Adrenal gland (tissue), 19 donors: ENCODE data around the gene PTP4A1. TPM values are rescaled to one million over a fixed set of nuclear protein-coding genes. Genes with fewer than 3 reads are reported as not detected.
"Not testable (repeated sequence)": the region's sequence is repeated elsewhere in the genome, so short reads cannot be mapped to it uniquely, and the experiment has no call there.

ENCODE experiments used
- DNase-seq, 7 donors: peaks; one replicate each; pipeline ENCODE4 v3.0.0-alpha.2; 2019 to 2020
- H3K27ac ChIP-seq, 5 donors: fragments of 200-600 bp; sonication (generic) in 4 of 5; 1 replicate in 3 of 5; 2 replicates in 2 of 5; pipeline versions ENCODE4 v1.5.1 to v1.8.0; 2016 to 2020; ENCODE audit warnings: mild to moderate bottlenecking in 1 of 5
- H3K27me3 ChIP-seq: fragments of 200-600 bp; 2 replicates; pipeline ENCODE4 v1.8.0; 2021
- H3K36me3 ChIP-seq, 2 donors: fragments of 200-600 bp; replicated peaks in 1 of 2; 1 replicate in 1 of 2; 2 replicates in 1 of 2; pipeline versions ENCODE4 v1.5.1 to v1.8.0; 2018 to 2022
- H3K4me1 ChIP-seq, 2 donors: fragments of 200-600 bp; replicated peaks in 1 of 2; 1 replicate in 1 of 2; 2 replicates in 1 of 2; pipeline versions ENCODE4 v1.5.1 to v1.8.0; 2018 to 2021
- H3K4me3 ChIP-seq, 4 donors: fragments of 200-600 bp; sonication (generic) in 3 of 4; one replicate each; pipeline ENCODE4 v1.5.1; 2016 to 2018
- H3K9me3 ChIP-seq, 3 donors: fragments of 200-600 bp; sonication (generic) in 1 of 3; replicated peaks in 1 of 3; 1 replicate in 2 of 3; 2 replicates in 1 of 3; pipeline versions ENCODE4 v1.5.1 to v1.8.0; 2016 to 2021
- CTCF ChIP-seq, 6 experiments: fragments of 450-650 bp in 4 of 6; fragments of 200-600 bp in 2 of 6; sonication (generic) in 1 of 6; IDR thresholded peaks; 1 replicate in 5 of 6; 2 replicates in 1 of 6; pipeline versions ENCODE4 v1.5.1 to v1.8.0; 2016 to 2021; ENCODE audit warnings: antibody characterized with exemption in 6 of 6, mild to moderate bottlenecking in 2 of 6, moderate library complexity in 1 of 6
- POLR2A ChIP-seq, 2 donors: fragments of 450-650 bp; IDR thresholded peaks; one replicate each; pipeline ENCODE4 v1.6.1; 2017; ENCODE audit warnings: antibody characterized with exemption in 2 of 2, mild to moderate bottlenecking in 2 of 2, moderate library complexity in 1 of 2
- WGBS, 4 donors: extraction: QIAGEN DNeasy Blood & Tissue Kit in 2 of 4; methylation state at CpG; one replicate each; pipeline versions ENCODE4 v1.1.5 to v1.1.7; 2013 to 2017; 5-methylcytosine and 5-hydroxymethylcytosine counted together
- intact Hi-C, 2 donors: fragments of 100-400 bp; cut with DNase I; formaldehyde crosslinking; loops; one replicate each; pipeline versions ENCODE4 v1.14.1 to v1.15.0; 2022 to 2023
- long read RNA-seq, 10 donors: library from polyadenylated mRNA in 3 of 10; unstranded in 2 of 10; stranded (forward) in 1 of 10; transcript quantifications; one replicate each; pipeline ENCODE4 v2.0.0 and lab custom pipeline, GENCODE V29; 2021 to 2026
- polyA plus RNA-seq, 3 donors: library from polyadenylated mRNA; stranded (reverse); fragments of 200-250 nt in 2 of 3; fragments of 350-450 nt in 1 of 3; fragmentation: Illumina TruSeq in 1 of 3; extraction: RNeasy Lipid Tissue Mini Kit (QIAGEN cat#74804) in 1 of 3; gene quantifications; one replicate each; pipeline ENCODE4 v1.2.3, GENCODE V29; 2013 to 2014
- total RNA-seq, 9 donors: library from RNA; depleted of rRNA in 4 of 9; stranded (reverse); fragments of >200 nt in 4 of 9; fragments of 120-200 nt in 1 of 9; fragmentation: NEBNext Ultra II Directional in 1 of 9; extraction: Animal tissue kit (Norgen Biotek cat#: 25700) in 1 of 9; gene quantifications; one replicate each; pipeline versions ENCODE4 v1.1.0 to v1.2.4, GENCODE V29; 2013 to 2023
- donor health status: healthy with polysubstance abuse.
- donor health status: Bipolar disorder and iron deficiency.
- donor health status: DM: yes; HTN: yes; CAD: no.
- donor health status: DM: no; HTN: no; CAD: no.
- donor health status: DM: no; HTN: no; CAD: no.
- donor health status: DM: yes; HTN: yes; CAD: no.

Gene PTP4A1
- total RNA-seq (100 to 1,000 TPM in 4 of 9 donors, 10 to 100 TPM in 5; 20.9 to 194 (median 69.6) TPM), polyA plus RNA-seq (100 to 1,000 TPM in 1 of 3 donors, 10 to 100 TPM in 1, 1 to 10 TPM in 1; 5.7 to 134 (median 21.2) TPM)
- long read RNA-seq, donor 1, transcript PTP4A1-203 (5 exons, 2,203 nt): major isoform, 43 of 66 reads
- long read RNA-seq, donor 1, partial matches to known transcripts: 23 of 66 reads
- long read RNA-seq, donor 1, other reads (novel, unspliced or antisense): 0 of 66 reads
- long read RNA-seq, donor 2, transcript PTP4A1-203 (5 exons, 2,203 nt): major isoform, 80 of 85 reads
- long read RNA-seq, donor 2, partial matches to known transcripts: 5 of 85 reads
- long read RNA-seq, donor 2, other reads (novel, unspliced or antisense): 0 of 85 reads
- long read RNA-seq, donor 3, transcript PTP4A1-203 (5 exons, 2,203 nt): major isoform, 63 of 84 reads
- long read RNA-seq, donor 3, partial matches to known transcripts: 21 of 84 reads
- long read RNA-seq, donor 3, other reads (novel, unspliced or antisense): 0 of 84 reads
- long read RNA-seq, donor 4, partial matches to known transcripts: 0 of 1 reads
- long read RNA-seq, donor 4, other reads (novel, unspliced or antisense): 1 of 1 reads
- long read RNA-seq, donor 5, partial matches to known transcripts: 3 of 19 reads
- long read RNA-seq, donor 5, other reads (novel, unspliced or antisense): 15 of 19 reads
- long read RNA-seq, donor 6, partial matches to known transcripts: 0 of 2 reads
- long read RNA-seq, donor 6, other reads (novel, unspliced or antisense): 2 of 2 reads
- long read RNA-seq, donor 7, transcript PTP4A1-203 (5 exons, 2,203 nt): major isoform, 28 of 29 reads
- long read RNA-seq, donor 7, partial matches to known transcripts: 0 of 29 reads
- long read RNA-seq, donor 7, other reads (novel, unspliced or antisense): 0 of 29 reads
- long read RNA-seq, donor 8, transcript PTP4A1-203 (5 exons, 2,203 nt): major isoform, 107 of 131 reads
- long read RNA-seq, donor 8, partial matches to known transcripts: 11 of 131 reads
- long read RNA-seq, donor 8, other reads (novel, unspliced or antisense): 13 of 131 reads
- long read RNA-seq, donor 9, transcript PTP4A1-203 (5 exons, 2,203 nt): major isoform, 28 of 28 reads
- long read RNA-seq, donor 9, partial matches to known transcripts: 0 of 28 reads
- long read RNA-seq, donor 9, other reads (novel, unspliced or antisense): 0 of 28 reads
- long read RNA-seq, donor 10, transcript PTP4A1-203 (5 exons, 2,203 nt): major isoform, 23 of 40 reads
- long read RNA-seq, donor 10, partial matches to known transcripts: 17 of 40 reads
- long read RNA-seq, donor 10, other reads (novel, unspliced or antisense): 0 of 40 reads

DNA sequence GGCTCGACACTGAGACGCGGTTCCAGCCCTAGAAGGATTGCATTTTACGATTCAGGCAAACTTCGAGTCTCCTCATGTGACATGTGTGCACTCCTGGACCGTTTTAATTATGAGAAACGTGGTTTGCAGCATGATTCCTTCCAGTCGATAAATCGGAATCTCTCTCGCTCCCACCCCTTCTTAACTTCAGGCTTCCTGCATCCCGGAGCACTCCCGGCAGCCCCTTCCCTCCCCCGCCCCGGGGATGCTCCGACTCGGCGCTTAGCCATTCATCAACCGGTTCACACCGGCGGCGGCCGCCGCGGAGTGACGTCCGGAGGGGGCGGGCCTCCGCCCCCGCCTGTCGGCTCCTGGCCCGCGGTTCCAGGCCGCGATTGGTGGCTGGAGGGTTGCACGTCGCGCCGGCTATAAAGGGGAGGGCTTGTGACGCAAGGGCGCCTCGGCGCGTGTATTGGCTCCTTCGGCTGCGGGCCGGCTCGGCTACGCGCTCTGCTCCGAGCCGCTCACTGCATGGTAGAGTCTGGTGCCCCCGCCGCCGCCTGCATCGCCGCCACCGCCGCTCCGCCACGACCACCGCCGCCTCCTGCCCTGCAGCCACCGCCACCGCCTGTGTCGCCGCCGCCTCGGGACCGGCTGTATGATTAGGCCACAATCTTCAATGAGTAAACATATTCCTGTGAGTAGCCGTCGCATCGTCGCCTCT lies at the start of gene PTP4A1, which contains the start of gene LOC128125822:
TSS of gene PTP4A1 (plus strand) at position 437 of the 703 bp plus-strand sequence. CDS start 4,401 bp downstream, outside the sequence.
TSS of gene LOC128125822 (plus strand) at position 437 of the 703 bp plus-strand sequence.
- TF ChIP-seq CTCF (IDR thresholded peaks at IDR 0.05) (peak in 1 of 6 experiments; percentile 4), POLR2A (IDR thresholded peaks at IDR 0.05) (peak; percentile 99 to 100)
- Histone ChIP-seq H3K4me1 (peaks cover 8 to 42% of the 10 kb centered on the region in 2 donors), H3K9me3 (no peaks in the 10 kb centered on the region), H3K27ac (peak within 1 kb of the TSS; percentile 99 to 100 (median 99)), H3K4me3 (peak within 1 kb of the TSS; percentile 83 to 93 (median 86)), H3K36me3 (peaks cover 0 to 9% of the 10 kb centered on the region in 2 donors), H3K27me3 (no peaks in the 10 kb centered on the region)
- DNase-seq: peak; percentile 97 to 99 (median 98)
- intact Hi-C loops: loop anchor here in 1 of 2 donors (10.0 kb wide), 1 partner anchor 217 kb away; no protein-coding TSS in a partner anchor
- WGBS, 4 donors: 0% methylated on average over 12 to 73 of the region's 73 CpGs

GRCh38 chr6:63522911-63523287 lies 49.4 kb upstream of the PTP4A1 start:
- H3K27me3 ChIP-seq, DNase-seq, H3K36me3 ChIP-seq, H3K4me1 ChIP-seq, intact Hi-C loops, H3K9me3 ChIP-seq, H3K4me3 ChIP-seq, H3K27ac ChIP-seq: not testable (repeated sequence)
- 88 to 95% (median 91%) methylated on average over 7 of the region's 7 CpGs for WGBS, 4 donors

DNA sequence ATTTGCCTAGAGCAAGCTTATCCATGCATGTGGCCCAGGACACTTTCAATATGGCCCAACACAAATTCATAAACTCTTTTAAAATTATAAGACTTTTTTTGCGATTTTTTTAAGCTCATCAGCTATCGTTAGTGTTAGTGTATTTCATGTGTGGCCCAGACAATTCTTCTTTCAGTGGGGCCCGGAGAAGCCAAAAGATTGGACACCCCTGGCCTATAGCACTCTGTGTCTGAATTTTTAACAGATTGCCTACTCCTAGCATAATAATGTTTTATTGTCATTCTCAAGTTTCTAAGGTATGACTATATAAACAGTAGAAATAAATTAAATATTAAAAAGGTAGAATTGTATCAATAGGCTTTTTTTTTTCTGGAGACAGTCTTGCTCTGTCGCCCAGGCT lies 48.6 kb upstream of the PTP4A1 start:
- no peak for DNase-seq
- peaks cover 0 to 7% of the 10 kb centered on the region in 2 donors for H3K4me1 ChIP-seq
- H3K27ac ChIP-seq: no peak overlapping the region
- intact Hi-C loops: no loop called here
- no peak for TF ChIP-seq CTCF (IDR thresholded peaks at IDR 0.05)
- TF ChIP-seq POLR2A (IDR thresholded peaks at IDR 0.05): no peak
- H3K4me3 ChIP-seq: no peak overlapping the region
- H3K36me3 ChIP-seq: no peaks in the 10 kb centered on the region
- H3K9me3 ChIP-seq: no peaks in the 10 kb centered on the region
- 95 to 97% (median 96%) methylated on average over 4 of the region's 4 CpGs for WGBS, 4 donors
- no peaks in the 10 kb centered on the region for H3K27me3 ChIP-seq
